Progenitor cell of endocrine pancreas (in vitro differentiated cells): ENCODE measurements around the gene ZNF385B. TPM values are rescaled to one million over a fixed set of nuclear protein-coding genes. Genes with fewer than 3 reads are reported as not detected.

Source experiments
- DNase-seq: peaks from one replicate; pipeline ENCODE4 v3.0.0; 2021; ENCODE audit warnings: low spot score; ENCODE audit not compliant: unreplicated experiment
- H3K27ac Mint-ChIP-seq: 2 replicates; pipeline ENCODE4 v1.8.0; 2021; ENCODE audit warnings: mild to moderate bottlenecking, moderate library complexity, mixed read lengths
- H3K27me3 Mint-ChIP-seq: 2 replicates; pipeline ENCODE4 v1.8.0; 2021; ENCODE audit warnings: mixed read lengths
- H3K36me3 Mint-ChIP-seq: 2 replicates; pipeline ENCODE4 v1.8.0; 2022; ENCODE audit warnings: mixed read lengths; ENCODE audit not compliant: insufficient read depth
- H3K4me1 Mint-ChIP-seq: 2 replicates; pipeline ENCODE4 v1.8.0; 2021; ENCODE audit warnings: low read depth, mixed read lengths
- H3K4me3 Mint-ChIP-seq: 2 replicates; pipeline ENCODE4 v1.8.0; 2021; ENCODE audit warnings: low read depth, mild to moderate bottlenecking, moderate library complexity, mixed read lengths
- H3K9me3 Mint-ChIP-seq: 2 replicates; pipeline ENCODE4 v1.8.0; 2021; ENCODE audit warnings: low read depth, mixed read lengths
- CTCF ChIP-seq: fragments of 200-600 bp; sonication (generic); IDR thresholded peaks from one replicate; pipeline ENCODE4 v1.5.0; 2021; ENCODE audit warnings: antibody characterized with exemption, mild to moderate bottlenecking; ENCODE audit not compliant: unreplicated experiment
- total RNA-seq: library from RNA; stranded (reverse); gene quantifications from 2 replicates; pipeline ENCODE4 v1.2.1, GENCODE V29; 2021

The ZNF385B gene
- total RNA-seq, 1 donor from 2014 or later, result 4.9 TPM

- Mint-ChIP-seq H3K27ac (no peak overlapping the region), H3K36me3 (no peaks in the 10 kb centered on the region), H3K4me3 (no peak overlapping the region)
These were observed 206.6 kb downstream of the ZNF385B start for GRCh38 chr2:179654806-179655205.

DNA sequence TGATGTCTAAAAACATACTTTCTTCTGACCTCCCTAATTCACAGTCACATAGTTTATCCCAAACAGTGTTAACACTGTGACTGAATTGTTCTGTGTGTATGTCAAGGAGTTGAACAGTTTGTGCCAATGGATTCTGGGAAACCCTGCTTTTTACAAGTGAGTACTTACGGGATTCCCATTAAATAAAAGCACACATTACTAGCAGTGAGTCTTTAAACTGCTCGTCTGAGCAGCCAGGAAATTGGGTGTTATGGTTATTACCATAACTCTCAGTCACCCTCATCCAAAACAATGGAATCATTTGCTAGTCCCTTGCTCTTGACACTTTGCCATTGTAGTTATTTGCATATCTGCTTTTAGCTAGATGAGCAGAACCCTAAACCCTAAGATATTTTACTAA lies 209.1 kb downstream of the ZNF385B start:
- no peak overlapping the region for H3K4me3 Mint-ChIP-seq
- no peaks in the 10 kb centered on the region for H3K36me3 Mint-ChIP-seq
- H3K9me3 Mint-ChIP-seq, result no peaks in the 10 kb centered on the region
- TF ChIP-seq CTCF, result no peak
- no peak overlapping the region for H3K27ac Mint-ChIP-seq
- H3K4me1 Mint-ChIP-seq, result no peaks in the 10 kb centered on the region
- no peaks in the 10 kb centered on the region for H3K27me3 Mint-ChIP-seq
- no peak for DNase-seq

More at GRCh38 chr2:179654806-179655205, 206.6 kb downstream of the ZNF385B start:
- TF ChIP-seq CTCF, result no peak
- Mint-ChIP-seq H3K27me3 (no peaks in the 10 kb centered on the region), H3K9me3 (no peaks in the 10 kb centered on the region), H3K4me1 (no peaks in the 10 kb centered on the region)
- no peak for DNase-seq

DNA sequence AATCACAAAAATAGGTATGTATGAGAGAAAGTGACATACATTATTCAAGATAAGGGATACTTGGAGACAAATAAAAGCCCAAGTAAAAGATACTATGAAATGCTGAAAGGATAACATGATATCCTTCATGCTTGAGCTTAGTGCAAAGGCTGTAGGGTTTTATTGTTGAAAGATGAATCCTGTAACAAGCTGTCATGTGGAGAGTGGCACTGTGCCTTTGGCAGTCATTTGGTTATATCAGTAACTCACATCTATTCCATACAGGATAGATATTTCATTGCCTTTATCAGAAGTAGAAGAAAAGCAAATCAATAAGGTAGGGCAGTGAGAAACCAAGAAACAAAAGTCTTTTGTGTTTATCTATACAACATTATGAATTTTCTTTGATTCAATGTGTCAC lies 211.0 kb downstream of the ZNF385B start:
- no peak overlapping the region for H3K27ac Mint-ChIP-seq
- no peaks in the 10 kb centered on the region for H3K36me3 Mint-ChIP-seq
- DNase-seq, result no peak

GRCh38 chr2:179646862-179647587 lies 214.4 kb downstream of the ZNF385B start:
- H3K4me3 Mint-ChIP-seq, result no peak overlapping the region
- H3K27ac Mint-ChIP-seq, result no peak overlapping the region
- no peaks in the 10 kb centered on the region for H3K36me3 Mint-ChIP-seq
- H3K9me3 Mint-ChIP-seq, result no peaks in the 10 kb centered on the region
- H3K4me1 Mint-ChIP-seq, result peaks cover 1% of the 10 kb centered on the region
- no peak for TF ChIP-seq CTCF
- DNase-seq, result no peak
- no peaks in the 10 kb centered on the region for H3K27me3 Mint-ChIP-seq

More for the DNA sequence above, 211.0 kb downstream of the ZNF385B start:
- Mint-ChIP-seq H3K9me3 (no peaks in the 10 kb centered on the region), H3K4me1 (peaks cover 1% of the 10 kb centered on the region), H3K27me3 (no peaks in the 10 kb centered on the region), H3K4me3 (no peak overlapping the region)
- no peak for TF ChIP-seq CTCF

DNA sequence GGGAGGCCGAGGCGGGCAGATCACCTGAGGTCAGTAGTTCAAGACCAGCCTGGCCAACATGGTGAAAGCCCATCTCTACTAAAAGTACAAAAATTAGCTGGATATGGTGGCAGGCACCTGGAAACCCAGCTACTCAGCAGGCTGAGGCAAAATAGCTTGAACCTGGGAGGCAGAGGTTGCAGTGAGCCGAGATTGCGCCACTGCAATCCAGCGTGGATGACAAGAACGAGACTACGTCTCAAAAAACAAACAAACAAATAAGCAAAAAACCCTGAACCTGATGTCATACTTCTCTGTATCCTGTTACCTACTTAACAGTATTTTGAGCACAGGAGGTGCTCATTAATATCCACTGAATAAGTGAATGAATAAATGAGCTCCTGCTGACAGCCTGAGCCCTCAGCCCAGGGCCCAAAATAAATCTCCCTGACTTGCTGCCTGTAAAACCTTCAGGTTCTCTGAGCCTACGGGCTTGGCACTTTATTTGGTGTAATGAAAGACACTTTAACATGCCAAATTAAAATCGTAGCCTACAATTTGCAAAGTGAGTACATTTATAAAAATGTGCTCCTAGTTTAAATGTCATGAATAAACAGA lies 215.1 kb downstream of the ZNF385B start:
- no peaks in the 10 kb centered on the region for H3K36me3 Mint-ChIP-seq
- H3K4me3 Mint-ChIP-seq, result no peak overlapping the region
- no peak for DNase-seq
- no peak overlapping the region for H3K27ac Mint-ChIP-seq
- no peak for TF ChIP-seq CTCF
- no peaks in the 10 kb centered on the region for H3K9me3 Mint-ChIP-seq
- no peaks in the 10 kb centered on the region for H3K27me3 Mint-ChIP-seq
- peaks cover 1% of the 10 kb centered on the region for H3K4me1 Mint-ChIP-seq
